ENCODE data around the gene ZNF628.
"Not testable (repeated sequence)": the region's sequence is repeated elsewhere in the genome, so short reads cannot be mapped to it uniquely, and the experiment has no call there.

GRCh38 chr19:55448175-55448490 lies 28.3 kb upstream of the ZNF628 start:
- TF ChIP-seq RAD21 (IDR thresholded peaks at IDR 0.05; ENCODE audit: low read length); CTCF (conservative IDR thresholded peaks at IDR 0.05; ENCODE audit: low read depth, low read length); SMC3 (IDR thresholded peaks at IDR 0.05; ENCODE audit: low read depth, low read length); CEBPB (IDR thresholded peaks at IDR 0.05; ENCODE audit: low read depth, low read length): not testable (repeated sequence)
